ENCODE measurements around the gene SMG6. TPM values are rescaled to one million over a fixed set of nuclear protein-coding genes. Genes with fewer than 3 reads are reported as not detected.

The SMG6 gene
- total and polyA plus RNA-seq, 2 experiments from 2014 or later, result 11.9 to 19.9 TPM

DNA sequence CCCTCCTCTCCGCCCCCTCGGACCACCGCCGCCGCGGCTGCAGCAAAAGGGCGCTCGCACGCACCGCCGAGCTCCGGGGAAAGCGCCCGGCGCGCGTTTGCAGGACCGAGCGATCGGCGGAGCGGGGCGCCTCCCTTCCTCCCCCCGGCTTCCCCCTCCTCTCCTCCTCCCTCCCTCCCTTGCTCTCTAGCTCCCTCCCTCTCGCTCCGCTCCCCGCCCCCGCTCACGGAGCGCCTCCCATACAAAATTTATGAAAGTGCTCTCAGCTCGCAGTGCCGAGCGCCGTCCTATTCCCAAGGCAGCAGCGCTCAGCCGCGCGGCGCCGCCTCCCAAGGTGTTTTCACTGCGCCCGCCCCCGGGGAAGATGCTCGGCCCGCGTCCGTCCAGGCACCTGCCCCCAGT lies 278.4 kb downstream of the SMG6 start, which contains the start of gene RTN4RL1:
Gene RTN4RL1, minus strand, starts transcription at position 115 of the 402 bp plus-strand sequence. CDS start 469 bp downstream, outside the sequence.
- Histone ChIP-seq H3K27me3 (peaks cover 64% of the 10 kb centered on the region), H3K4me1 (ENCODE audit: insufficient read depth) (peaks cover 19% of the 10 kb centered on the region), H3K79me2 (no peaks in the 10 kb centered on the region), H3K36me3 (replicated peaks; ENCODE audit: insufficient read depth, low read depth) (no peaks in the 10 kb centered on the region), H4K20me1 (ENCODE audit: insufficient read depth, poor library complexity, severe bottlenecking) (no peaks in the 10 kb centered on the region), H3K4me2 (peak within 1 kb of the TSS; percentile 98), H3K9me3 (ENCODE audit: low read depth) (no peaks in the 10 kb centered on the region), H2AFZ (peak within 1 kb of the TSS; percentile 22), H3K27ac (no peak within 1 kb of the TSS), H3K4me3 (peak within 1 kb of the TSS; percentile 57), H3K9me2 (replicated peaks; ENCODE audit: insufficient read depth) (no peaks in the 10 kb centered on the region)
- peak; percentile 15 for TF ChIP-seq EZH2phosphoT487 (IDR thresholded peaks at IDR 0.05; ENCODE audit: low read depth, severe bottlenecking, unreplicated experiment)
- TF ChIP-seq, protein P1, sequence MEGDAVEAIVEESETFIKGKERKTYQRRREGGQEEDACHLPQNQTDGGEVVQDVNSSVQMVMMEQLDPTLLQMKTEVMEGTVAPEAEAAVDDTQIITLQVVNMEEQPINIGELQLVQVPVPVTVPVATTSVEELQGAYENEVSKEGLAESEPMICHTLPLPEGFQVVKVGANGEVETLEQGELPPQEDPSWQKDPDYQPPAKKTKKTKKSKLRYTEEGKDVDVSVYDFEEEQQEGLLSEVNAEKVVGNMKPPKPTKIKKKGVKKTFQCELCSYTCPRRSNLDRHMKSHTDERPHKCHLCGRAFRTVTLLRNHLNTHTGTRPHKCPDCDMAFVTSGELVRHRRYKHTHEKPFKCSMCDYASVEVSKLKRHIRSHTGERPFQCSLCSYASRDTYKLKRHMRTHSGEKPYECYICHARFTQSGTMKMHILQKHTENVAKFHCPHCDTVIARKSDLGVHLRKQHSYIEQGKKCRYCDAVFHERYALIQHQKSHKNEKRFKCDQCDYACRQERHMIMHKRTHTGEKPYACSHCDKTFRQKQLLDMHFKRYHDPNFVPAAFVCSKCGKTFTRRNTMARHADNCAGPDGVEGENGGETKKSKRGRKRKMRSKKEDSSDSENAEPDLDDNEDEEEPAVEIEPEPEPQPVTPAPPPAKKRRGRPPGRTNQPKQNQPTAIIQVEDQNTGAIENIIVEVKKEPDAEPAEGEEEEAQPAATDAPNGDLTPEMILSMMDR (IDR thresholded peaks at IDR 0.05; ENCODE audit: poor library complexity), result no peak
- 5% methylated on average over 19 of the region's 47 CpGs for WGBS (ENCODE audit: low lambda C conversion rate, missing lambda C conversion rate)
- DNase-seq (ENCODE audit: low spot score), result peak; percentile 61

DNA sequence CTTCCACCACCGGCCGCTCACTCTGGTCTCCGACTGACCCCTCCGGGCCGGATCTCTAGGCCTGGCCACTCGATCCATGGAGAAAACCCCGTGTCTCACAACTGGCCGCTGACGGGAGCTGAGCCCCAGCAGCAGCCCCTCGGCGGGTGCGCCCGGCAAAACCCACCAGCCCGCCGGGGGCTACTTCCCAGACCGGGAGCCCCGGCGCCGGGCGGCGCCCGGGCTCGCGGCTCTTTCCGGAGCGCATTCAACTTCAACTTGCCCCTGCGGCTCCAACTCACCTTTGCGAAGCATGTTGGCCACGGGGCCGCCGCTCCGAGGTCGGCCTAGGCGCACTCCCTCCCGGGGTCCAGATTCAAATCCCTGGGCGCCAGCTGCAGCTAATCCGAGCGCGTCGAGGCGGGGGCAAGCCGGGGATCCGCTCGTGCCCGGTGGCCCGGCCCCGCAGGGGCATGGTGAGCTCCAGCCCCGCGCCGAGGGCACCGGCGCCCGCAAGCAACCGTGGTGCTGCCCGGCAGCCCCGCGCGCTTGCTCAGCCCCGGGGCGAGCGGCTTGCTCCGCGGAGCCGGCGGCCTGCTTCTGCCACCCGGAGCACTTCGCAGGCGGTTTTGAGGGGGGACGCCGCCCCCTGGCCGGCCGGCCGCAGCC lies 278.9 kb downstream of the SMG6 start:
- H3K4me1 ChIP-seq (ENCODE audit: insufficient read depth), result peaks cover 19% of the 10 kb centered on the region
- H3K36me3 ChIP-seq (replicated peaks; ENCODE audit: insufficient read depth, low read depth), result no peaks in the 10 kb centered on the region
- peak overlapping the region; percentile 98 for H3K4me2 ChIP-seq
- H3K9me2 ChIP-seq (replicated peaks; ENCODE audit: insufficient read depth), result no peaks in the 10 kb centered on the region
- no peaks in the 10 kb centered on the region for H3K79me2 ChIP-seq
- H3K27ac ChIP-seq, result no peak overlapping the region
- TF ChIP-seq EZH2phosphoT487 (IDR thresholded peaks at IDR 0.05; ENCODE audit: low read depth, severe bottlenecking, unreplicated experiment), result no peak
- TF ChIP-seq EZH2 (IDR thresholded peaks at IDR 0.05; ENCODE audit: borderline replicate concordance), result peak; percentile 68
- peaks cover 70% of the 10 kb centered on the region for H3K27me3 ChIP-seq
- no peaks in the 10 kb centered on the region for H4K20me1 ChIP-seq (ENCODE audit: insufficient read depth, poor library complexity, severe bottlenecking)
- H3K9me3 ChIP-seq (ENCODE audit: low read depth), result no peaks in the 10 kb centered on the region
- DNase-seq (ENCODE audit: low spot score), result no peak
- H3K4me3 ChIP-seq, result peak overlapping the region; percentile 57
- H2AFZ ChIP-seq, result no peak overlapping the region
- 1% methylated on average over 55 of the region's 73 CpGs for WGBS (ENCODE audit: low lambda C conversion rate, missing lambda C conversion rate)

DNA sequence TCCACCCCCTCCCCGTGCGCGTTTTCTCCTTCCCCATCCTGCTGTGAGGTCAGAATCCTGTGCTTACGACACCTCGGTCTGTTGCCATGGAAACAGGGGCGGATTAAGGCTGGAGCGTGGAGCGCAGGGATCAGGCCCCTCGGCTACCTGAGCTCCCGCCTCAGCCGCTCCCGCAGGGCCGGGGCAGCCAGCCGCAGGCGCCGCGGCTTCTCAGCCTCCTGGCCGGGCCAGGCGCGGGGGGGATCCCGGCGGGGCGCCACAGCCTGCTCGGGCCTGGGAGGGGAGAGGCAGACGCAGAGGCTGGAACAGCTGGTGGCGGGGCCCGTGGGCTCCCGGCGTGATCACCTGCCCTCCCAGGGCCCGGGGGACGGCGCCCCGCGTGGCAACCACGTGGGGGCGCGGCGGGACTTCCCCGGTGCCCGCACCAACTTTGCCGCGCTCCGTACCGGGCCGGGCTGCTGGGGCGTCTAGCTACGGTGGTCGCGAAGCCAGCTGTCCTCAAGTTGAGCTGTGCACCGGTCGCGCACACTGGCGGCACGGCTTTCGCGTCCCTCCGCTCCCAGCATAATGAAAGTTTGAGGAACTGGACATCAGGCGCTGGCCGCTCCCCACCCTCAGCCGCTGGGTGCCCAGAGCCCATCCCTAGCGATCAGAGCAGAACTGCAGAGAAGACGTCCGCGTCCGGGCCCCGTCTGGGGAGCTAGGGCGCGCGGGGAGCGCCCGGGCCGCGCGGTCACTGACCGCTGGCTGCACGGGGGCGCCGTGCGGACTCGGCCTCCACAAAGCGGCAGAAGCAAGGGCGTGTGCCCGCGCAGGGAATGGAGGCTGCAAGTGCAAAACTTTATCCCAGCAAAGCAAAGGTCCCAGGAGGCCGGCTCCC lies 279.7 kb downstream of the SMG6 start:
- no peak overlapping the region for H3K27ac ChIP-seq
- peak; percentile 81 for DNase-seq (ENCODE audit: low spot score)
- H3K9me2 ChIP-seq (replicated peaks; ENCODE audit: insufficient read depth), result no peaks in the 10 kb centered on the region
- 2% methylated on average over 63 of the region's 85 CpGs for WGBS (ENCODE audit: low lambda C conversion rate, missing lambda C conversion rate)
- peak overlapping the region; percentile 98 for H3K4me2 ChIP-seq
- TF ChIP-seq EZH2 (IDR thresholded peaks at IDR 0.05; ENCODE audit: borderline replicate concordance) (peak; percentile 63), EZH2phosphoT487 (IDR thresholded peaks at IDR 0.05; ENCODE audit: low read depth, severe bottlenecking, unreplicated experiment) (peak; percentile 12)
- TF ChIP-seq, protein P1 (IDR thresholded peaks at IDR 0.05; ENCODE audit: poor library complexity), result no peak
- no peaks in the 10 kb centered on the region for H3K36me3 ChIP-seq (replicated peaks; ENCODE audit: insufficient read depth, low read depth)
- no peak overlapping the region for H3K4me3 ChIP-seq
- peaks cover 75% of the 10 kb centered on the region for H3K27me3 ChIP-seq
- H4K20me1 ChIP-seq (ENCODE audit: insufficient read depth, poor library complexity, severe bottlenecking), result no peaks in the 10 kb centered on the region
- peaks cover 16% of the 10 kb centered on the region for H3K4me1 ChIP-seq (ENCODE audit: insufficient read depth)
- no peaks in the 10 kb centered on the region for H3K9me3 ChIP-seq (ENCODE audit: low read depth)
- no peaks in the 10 kb centered on the region for H3K79me2 ChIP-seq
- H2AFZ ChIP-seq, result no peak overlapping the region

DNA sequence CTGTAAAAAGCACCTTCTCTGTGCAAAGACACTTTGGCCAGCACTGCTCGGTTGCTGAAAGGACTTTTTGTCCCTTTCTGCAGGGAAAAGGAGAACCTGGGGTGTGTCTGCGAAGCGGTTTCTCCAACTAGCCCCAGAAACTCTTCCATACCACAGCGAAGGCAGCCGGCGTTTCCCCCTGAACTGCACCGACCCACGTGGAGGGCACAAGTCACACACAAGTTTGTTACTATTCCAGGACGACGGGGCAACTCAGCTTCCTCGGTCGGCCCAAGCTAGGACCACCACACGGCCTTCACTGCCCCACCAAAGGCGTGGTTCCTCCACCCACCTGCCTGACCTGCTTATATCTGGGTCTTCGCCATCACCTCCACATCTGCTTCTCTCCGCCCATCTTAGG lies 280.3 kb downstream of the SMG6 start:
- Histone ChIP-seq H3K4me1 (ENCODE audit: insufficient read depth) (peaks cover 16% of the 10 kb centered on the region), H4K20me1 (ENCODE audit: insufficient read depth, poor library complexity, severe bottlenecking) (no peaks in the 10 kb centered on the region), H3K27ac (no peak overlapping the region), H3K9me3 (ENCODE audit: low read depth) (no peaks in the 10 kb centered on the region), H3K4me3 (no peak overlapping the region), H2AFZ (no peak overlapping the region), H3K27me3 (peaks cover 80% of the 10 kb centered on the region), H3K9me2 (replicated peaks; ENCODE audit: insufficient read depth) (no peaks in the 10 kb centered on the region), H3K4me2 (peak overlapping the region; percentile 98), H3K79me2 (no peaks in the 10 kb centered on the region), H3K36me3 (replicated peaks; ENCODE audit: insufficient read depth, low read depth) (no peaks in the 10 kb centered on the region)
- TF ChIP-seq, protein P1 (IDR thresholded peaks at IDR 0.05; ENCODE audit: poor library complexity), result no peak
- TF ChIP-seq EZH2phosphoT487 (IDR thresholded peaks at IDR 0.05; ENCODE audit: low read depth, severe bottlenecking, unreplicated experiment) (no peak), EZH2 (IDR thresholded peaks at IDR 0.05; ENCODE audit: borderline replicate concordance) (no peak)
- 50% methylated on average over 14 of the region's 16 CpGs for WGBS (ENCODE audit: low lambda C conversion rate, missing lambda C conversion rate)
- no peak for DNase-seq (ENCODE audit: low spot score)

All from hepatocyte (in vitro differentiated cells).